ENCODE measurements around the gene WNT10A.

- TF ChIP-seq CTCF (IDR thresholded peaks at IDR 0.05) (no peak), POLR2AphosphoS5 (IDR thresholded peaks at IDR 0.05) (no peak)
Measured at GRCh38 chr2:218856167-218856895, 24.3 kb upstream of the WNT10A start.

All from suprapubic skin (tissue), 3 donors.